HEK293 (cell line): ENCODE results near the gene TM6SF1.

ENCODE experiments used
- GLIS2 ChIP-seq: fragments of 450-650 bp; formaldehyde crosslinking; IDR thresholded peaks from 2 replicates; pipeline ENCODE4 v1.5.1; 2016; ENCODE audit warnings: missing biosample characterization, missing genetic modification characterization
- IKZF3 ChIP-seq: fragments of 450-650 bp; IDR thresholded peaks from 2 replicates; pipeline ENCODE4 v1.5.0; 2018; ENCODE audit warnings: missing biosample characterization, mild to moderate bottlenecking, missing genetic modification characterization, moderate library complexity
- SP2 ChIP-seq: fragments of 450-650 bp; formaldehyde crosslinking; IDR thresholded peaks from 2 replicates; pipeline ENCODE4 v1.5.1; 2016; ENCODE audit warnings: missing biosample characterization, missing genetic modification characterization
- ZBTB21 ChIP-seq: fragments of 450-650 bp; formaldehyde crosslinking; IDR thresholded peaks from 2 replicates; pipeline ENCODE4 v1.5.1; 2017; ENCODE audit warnings: missing biosample characterization, missing genetic modification characterization
- ZBTB8A ChIP-seq: fragments of 450-650 bp; formaldehyde crosslinking; IDR thresholded peaks from 2 replicates; pipeline ENCODE4 v1.5.1; 2016; ENCODE audit warnings: missing biosample characterization, missing genetic modification characterization
- ZNF335 ChIP-seq: fragments of 450-650 bp; formaldehyde crosslinking; conservative IDR thresholded peaks from 2 replicates; pipeline ENCODE4 v1.5.1; 2016; ENCODE audit warnings: missing biosample characterization, missing genetic modification characterization
- ZNF341 ChIP-seq: fragments of 450-650 bp; formaldehyde crosslinking; IDR thresholded peaks from 2 replicates; pipeline ENCODE4; 2016; ENCODE audit warnings: low read depth, missing biosample characterization, missing genetic modification characterization
- ZNF354C ChIP-seq: fragments of 450-650 bp; formaldehyde crosslinking; IDR thresholded peaks from 2 replicates; pipeline ENCODE4 v1.5.1; 2016; ENCODE audit warnings: missing biosample characterization, missing genetic modification characterization, low read depth, borderline replicate concordance
- ZNF707 ChIP-seq: fragments of 450-650 bp; formaldehyde crosslinking; IDR thresholded peaks from 2 replicates; pipeline ENCODE4 v1.5.1; 2016; ENCODE audit warnings: missing biosample characterization, missing genetic modification characterization
- ZNF747 ChIP-seq: fragments of 450-650 bp; formaldehyde crosslinking; IDR thresholded peaks from 2 replicates; pipeline ENCODE4 v1.5.1; 2016; ENCODE audit warnings: missing biosample characterization, missing genetic modification characterization
- TF ChIP-seq, protein P1 (sequence below): fragments of 450-650 bp; formaldehyde crosslinking; IDR thresholded peaks from 2 replicates; pipeline ENCODE4 v1.5.1; 2016; ENCODE audit warnings: missing biosample characterization, missing genetic modification characterization
- TF ChIP-seq, protein P2 (sequence below): fragments of 450-650 bp; formaldehyde crosslinking; IDR thresholded peaks from 2 replicates; pipeline ENCODE4 v1.5.1; 2016; ENCODE audit warnings: missing biosample characterization, missing genetic modification characterization
- TF ChIP-seq, protein P3 (sequence below): fragments of 450-650 bp; formaldehyde crosslinking; optimal IDR thresholded peaks from 2 replicates; pipeline ENCODE3; 2016; ENCODE audit warnings: missing biosample characterization, mild to moderate bottlenecking, missing genetic modification characterization
- TF ChIP-seq, protein P4 (sequence below): fragments of 450-650 bp; formaldehyde crosslinking; IDR thresholded peaks from 2 replicates; pipeline ENCODE4 v1.5.1; 2017; ENCODE audit warnings: missing biosample characterization, missing genetic modification characterization

DNA sequence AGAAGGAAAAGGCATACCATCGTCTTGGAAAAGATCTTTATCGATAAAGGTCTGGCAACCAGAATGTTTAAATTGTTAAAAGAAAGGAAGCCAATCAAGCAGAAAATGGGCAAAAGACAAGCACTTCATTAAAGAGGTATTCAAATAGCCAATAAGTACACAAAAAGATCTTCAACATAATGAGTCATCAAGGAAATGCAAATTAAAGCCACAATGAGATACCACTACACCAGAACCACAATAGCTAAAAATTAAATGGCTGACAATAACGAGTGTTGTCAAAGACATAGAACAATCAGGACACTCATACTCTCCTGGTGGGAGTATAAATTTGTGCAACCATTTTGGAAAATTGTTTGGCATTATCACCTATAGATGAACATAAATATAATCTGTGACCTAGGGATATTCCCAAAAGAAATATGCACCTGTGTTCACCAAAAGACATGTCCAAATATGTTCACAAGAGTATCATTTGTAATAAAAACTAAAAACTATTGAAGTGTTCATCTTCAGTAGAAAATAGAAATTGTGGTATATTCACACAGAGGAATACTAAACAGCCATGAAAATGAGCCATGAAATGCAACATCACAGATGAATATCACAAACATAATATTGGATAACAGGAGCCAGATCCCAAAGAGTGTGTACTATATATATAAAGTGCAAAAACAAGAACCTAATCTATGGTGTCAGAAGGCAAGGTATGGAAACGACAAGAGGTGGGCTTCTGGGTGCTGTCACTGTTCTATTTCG lies 26.0 kb upstream of the TM6SF1 start:
- TF ChIP-seq ZBTB8A (tag by site-specific recombination) (no peak), ZNF707 (no peak), SP2 (tag by site-specific recombination) (no peak), GLIS2 (no peak), ZNF341 (no peak), ZNF335 (tag by site-specific recombination) (no peak), ZBTB21 (no peak), ZNF354C (tag by site-specific recombination) (no peak), IKZF3 (tag by site-specific recombination) (no peak), ZNF747 (tag by site-specific recombination) (no peak)
- TF ChIP-seq, protein P1, sequence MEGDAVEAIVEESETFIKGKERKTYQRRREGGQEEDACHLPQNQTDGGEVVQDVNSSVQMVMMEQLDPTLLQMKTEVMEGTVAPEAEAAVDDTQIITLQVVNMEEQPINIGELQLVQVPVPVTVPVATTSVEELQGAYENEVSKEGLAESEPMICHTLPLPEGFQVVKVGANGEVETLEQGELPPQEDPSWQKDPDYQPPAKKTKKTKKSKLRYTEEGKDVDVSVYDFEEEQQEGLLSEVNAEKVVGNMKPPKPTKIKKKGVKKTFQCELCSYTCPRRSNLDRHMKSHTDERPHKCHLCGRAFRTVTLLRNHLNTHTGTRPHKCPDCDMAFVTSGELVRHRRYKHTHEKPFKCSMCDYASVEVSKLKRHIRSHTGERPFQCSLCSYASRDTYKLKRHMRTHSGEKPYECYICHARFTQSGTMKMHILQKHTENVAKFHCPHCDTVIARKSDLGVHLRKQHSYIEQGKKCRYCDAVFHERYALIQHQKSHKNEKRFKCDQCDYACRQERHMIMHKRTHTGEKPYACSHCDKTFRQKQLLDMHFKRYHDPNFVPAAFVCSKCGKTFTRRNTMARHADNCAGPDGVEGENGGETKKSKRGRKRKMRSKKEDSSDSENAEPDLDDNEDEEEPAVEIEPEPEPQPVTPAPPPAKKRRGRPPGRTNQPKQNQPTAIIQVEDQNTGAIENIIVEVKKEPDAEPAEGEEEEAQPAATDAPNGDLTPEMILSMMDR (tag by site-specific recombination): no peak
- TF ChIP-seq, protein P2, sequence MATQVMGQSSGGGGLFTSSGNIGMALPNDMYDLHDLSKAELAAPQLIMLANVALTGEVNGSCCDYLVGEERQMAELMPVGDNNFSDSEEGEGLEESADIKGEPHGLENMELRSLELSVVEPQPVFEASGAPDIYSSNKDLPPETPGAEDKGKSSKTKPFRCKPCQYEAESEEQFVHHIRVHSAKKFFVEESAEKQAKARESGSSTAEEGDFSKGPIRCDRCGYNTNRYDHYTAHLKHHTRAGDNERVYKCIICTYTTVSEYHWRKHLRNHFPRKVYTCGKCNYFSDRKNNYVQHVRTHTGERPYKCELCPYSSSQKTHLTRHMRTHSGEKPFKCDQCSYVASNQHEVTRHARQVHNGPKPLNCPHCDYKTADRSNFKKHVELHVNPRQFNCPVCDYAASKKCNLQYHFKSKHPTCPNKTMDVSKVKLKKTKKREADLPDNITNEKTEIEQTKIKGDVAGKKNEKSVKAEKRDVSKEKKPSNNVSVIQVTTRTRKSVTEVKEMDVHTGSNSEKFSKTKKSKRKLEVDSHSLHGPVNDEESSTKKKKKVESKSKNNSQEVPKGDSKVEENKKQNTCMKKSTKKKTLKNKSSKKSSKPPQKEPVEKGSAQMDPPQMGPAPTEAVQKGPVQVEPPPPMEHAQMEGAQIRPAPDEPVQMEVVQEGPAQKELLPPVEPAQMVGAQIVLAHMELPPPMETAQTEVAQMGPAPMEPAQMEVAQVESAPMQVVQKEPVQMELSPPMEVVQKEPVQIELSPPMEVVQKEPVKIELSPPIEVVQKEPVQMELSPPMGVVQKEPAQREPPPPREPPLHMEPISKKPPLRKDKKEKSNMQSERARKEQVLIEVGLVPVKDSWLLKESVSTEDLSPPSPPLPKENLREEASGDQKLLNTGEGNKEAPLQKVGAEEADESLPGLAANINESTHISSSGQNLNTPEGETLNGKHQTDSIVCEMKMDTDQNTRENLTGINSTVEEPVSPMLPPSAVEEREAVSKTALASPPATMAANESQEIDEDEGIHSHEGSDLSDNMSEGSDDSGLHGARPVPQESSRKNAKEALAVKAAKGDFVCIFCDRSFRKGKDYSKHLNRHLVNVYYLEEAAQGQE (tag by site-specific recombination): no peak
- TF ChIP-seq, protein P3, sequence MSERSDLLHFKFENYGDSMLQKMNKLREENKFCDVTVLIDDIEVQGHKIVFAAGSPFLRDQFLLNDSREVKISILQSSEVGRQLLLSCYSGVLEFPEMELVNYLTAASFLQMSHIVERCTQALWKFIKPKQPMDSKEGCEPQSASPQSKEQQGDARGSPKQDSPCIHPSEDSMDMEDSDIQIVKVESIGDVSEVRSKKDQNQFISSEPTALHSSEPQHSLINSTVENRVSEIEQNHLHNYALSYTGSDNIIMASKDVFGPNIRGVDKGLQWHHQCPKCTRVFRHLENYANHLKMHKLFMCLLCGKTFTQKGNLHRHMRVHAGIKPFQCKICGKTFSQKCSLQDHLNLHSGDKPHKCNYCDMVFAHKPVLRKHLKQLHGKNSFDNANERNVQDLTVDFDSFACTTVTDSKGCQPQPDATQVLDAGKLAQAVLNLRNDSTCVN (tag by site-specific recombination): no peak
- TF ChIP-seq, protein P4, sequence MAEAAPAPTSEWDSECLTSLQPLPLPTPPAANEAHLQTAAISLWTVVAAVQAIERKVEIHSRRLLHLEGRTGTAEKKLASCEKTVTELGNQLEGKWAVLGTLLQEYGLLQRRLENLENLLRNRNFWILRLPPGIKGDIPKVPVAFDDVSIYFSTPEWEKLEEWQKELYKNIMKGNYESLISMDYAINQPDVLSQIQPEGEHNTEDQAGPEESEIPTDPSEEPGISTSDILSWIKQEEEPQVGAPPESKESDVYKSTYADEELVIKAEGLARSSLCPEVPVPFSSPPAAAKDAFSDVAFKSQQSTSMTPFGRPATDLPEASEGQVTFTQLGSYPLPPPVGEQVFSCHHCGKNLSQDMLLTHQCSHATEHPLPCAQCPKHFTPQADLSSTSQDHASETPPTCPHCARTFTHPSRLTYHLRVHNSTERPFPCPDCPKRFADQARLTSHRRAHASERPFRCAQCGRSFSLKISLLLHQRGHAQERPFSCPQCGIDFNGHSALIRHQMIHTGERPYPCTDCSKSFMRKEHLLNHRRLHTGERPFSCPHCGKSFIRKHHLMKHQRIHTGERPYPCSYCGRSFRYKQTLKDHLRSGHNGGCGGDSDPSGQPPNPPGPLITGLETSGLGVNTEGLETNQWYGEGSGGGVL (tag by site-specific recombination): no peak
